ENCODE data around the gene TRIM6.
"Not testable (repeated sequence)": the region's sequence is repeated elsewhere in the genome, so short reads cannot be mapped to it uniquely, and the experiment has no call there.

TRIM6 gene

DNA sequence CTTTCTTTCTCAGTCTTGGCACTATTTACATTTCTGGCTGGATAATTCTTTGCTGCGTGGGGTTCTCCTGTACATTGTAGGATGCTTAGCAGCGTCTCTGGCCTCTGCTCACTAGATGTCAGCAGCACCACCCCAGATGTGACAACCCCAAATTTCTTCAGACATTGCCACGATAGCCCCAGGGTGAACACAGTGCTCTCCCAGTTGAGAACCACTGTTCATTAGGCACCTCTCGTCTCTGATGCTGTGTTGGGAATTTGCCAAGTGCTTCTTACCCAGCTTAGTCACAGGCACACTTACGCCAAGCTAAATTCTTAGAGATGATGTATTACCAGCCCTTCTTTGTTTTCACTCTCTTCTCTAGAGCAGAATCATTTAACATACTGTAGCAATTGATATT, 9.4 kb downstream of the TRIM6 start:
- DNase-seq, result no peak

DNA sequence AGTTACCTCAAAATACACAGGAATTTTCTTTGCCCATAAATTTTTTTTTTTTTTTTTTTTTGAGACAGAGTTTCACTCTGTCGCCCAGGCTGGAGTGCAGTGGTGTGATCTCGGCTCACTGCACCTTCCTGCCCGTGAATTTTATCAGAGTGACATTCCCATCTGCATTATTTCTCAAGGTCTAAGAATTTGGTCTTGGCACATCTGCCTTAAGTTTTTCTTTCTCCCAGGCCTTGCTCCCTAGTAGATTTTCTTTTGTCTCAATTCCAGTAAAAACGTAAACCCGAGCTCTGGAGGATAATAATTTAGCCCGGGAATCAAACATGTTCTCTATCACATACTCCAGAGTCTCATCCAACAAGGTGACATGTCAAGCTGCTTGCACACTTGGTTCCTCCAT, 12.4 kb downstream of the TRIM6 start:
- DNase-seq, result no peak

DNA sequence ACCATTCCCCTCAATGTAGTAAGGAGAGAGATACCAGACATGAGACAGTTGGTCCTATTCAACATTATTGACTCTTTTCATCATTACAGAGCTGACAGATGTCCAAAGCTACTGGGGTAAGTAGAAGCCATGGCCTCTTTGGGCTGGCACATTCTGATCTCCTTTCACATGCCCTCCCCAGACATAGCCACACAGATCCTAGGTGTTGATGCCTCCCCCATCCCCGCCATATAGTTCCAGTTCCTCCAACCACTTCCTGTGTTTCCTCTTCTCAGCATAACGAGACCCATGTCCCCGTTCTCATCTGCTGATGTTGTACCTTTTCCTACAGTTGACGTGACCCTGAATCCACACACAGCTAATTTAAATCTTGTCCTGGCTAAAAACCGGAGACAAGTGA, 14.0 kb downstream of the TRIM6 start:
- DNase-seq, result no peak

DNA sequence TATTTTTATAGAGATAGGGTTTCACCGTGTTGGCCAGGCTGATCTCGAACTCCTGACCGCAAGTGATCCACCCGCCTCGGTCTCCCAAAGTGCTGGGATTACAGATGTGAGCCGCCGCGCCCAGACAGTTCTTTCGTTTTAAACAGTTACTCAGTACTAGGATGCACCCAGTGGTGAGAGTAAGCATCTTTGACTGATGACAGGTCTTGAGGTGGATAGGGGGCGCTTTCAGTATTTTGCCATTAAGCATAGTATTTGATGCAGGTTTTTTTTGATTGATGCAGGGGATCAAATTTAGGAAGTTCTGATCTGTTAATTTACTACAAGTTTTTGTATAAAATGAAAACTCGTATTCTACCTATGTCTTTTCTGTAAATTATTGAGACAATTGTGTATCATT, 15.2 kb downstream of the TRIM6 start:
- no peak for DNase-seq

DNA sequence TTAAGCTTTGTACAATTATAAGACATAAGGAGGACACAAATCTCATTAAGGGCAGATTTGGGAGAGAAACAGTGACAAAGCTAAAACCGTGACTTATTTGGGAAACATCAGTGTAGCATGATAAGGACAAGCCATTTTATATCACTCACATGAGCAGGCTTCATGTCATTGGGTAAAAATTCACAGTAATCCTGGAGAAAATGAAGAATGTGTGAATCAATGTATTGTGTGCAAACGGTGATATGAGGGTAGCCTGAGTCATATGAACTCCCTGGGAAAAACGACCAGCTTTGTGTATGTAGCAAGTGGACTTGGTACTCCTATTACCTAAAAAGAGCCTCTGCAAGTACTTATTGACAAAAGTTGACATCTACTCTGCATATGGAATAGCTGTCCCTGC, 22.4 kb downstream of the TRIM6 start:
- no peak for DNase-seq

DNA sequence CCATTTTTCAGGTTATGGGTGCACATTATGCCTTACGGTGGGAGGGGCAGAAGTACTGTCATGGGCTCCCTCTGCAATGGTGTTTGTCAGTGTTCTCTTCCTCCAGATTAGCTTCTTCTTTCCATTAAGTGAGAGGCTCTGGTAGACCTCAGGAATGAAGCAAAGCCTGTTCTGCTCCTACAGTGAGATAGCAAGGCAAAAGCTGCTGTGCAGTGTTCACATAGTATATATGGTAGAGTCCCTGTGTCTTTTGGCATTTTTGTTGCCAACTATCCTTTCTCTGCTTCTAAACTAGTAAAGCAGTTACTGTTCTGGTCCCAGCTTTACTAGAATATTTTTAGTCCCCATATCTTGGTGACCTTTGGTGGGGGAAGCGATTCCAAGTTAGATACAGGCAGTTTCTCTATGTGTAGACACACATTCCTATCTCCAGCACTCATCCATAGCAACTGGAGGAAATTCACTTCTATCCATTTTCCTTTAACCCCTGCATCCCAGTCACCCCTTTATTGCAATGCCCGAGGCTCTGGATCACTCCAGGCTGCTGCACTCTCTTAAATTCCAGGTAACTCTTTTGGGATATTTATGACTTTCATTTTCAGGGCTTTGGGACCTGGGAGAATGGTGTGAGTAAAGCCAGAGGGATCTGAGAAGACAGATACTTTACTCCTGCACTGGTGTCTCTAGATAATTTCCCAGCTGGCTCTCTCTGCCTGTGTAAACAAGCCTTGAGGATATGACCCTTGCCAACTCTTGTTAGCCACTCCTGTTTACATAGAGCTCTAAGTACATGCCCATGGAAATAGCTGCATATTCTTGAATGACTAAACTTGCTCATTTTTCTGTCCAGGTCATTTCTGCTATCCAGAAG, 24.4 kb downstream of the TRIM6 start:
- DNase-seq, result no peak

DNA sequence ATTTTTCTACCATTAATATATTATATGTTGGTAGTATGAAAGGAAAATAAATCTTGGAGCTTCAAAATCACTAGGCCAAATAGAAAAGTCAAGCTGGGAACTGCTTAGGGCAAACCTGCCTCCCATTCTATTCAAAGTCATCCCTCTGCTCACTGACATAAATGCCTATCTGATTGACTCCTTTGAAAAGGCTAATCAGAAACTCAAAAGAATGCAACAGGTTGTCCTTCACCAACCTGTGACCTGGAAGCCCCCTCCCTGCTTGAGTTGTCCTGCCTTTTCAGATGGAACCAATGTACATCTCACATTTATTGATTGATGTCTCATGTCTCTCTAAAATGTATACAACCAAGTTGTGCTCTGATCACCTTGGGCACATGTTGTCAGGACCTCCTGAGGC, 25.1 kb downstream of the TRIM6 start:
- no peak for DNase-seq

DNA sequence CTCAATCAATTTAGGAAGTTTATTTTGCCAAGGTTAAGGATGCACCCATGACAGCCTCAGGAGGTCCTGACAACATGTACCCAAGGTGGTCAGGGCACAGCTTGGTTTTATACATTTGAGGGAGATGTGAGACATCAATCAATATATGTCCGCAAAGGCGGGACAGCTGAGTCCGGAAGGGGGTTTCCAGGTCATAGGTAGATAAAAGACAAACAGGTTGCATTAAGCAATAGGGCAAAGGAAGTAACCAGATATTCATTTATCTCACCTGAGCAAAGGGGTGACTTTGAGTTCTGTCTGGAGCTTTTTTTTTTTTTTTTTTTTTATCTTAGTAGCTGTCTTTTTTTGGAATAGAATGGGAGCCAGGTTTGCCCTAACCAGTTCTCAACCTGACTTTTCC, 26.4 kb downstream of the TRIM6 start:
- DNase-seq, result no peak

DNA sequence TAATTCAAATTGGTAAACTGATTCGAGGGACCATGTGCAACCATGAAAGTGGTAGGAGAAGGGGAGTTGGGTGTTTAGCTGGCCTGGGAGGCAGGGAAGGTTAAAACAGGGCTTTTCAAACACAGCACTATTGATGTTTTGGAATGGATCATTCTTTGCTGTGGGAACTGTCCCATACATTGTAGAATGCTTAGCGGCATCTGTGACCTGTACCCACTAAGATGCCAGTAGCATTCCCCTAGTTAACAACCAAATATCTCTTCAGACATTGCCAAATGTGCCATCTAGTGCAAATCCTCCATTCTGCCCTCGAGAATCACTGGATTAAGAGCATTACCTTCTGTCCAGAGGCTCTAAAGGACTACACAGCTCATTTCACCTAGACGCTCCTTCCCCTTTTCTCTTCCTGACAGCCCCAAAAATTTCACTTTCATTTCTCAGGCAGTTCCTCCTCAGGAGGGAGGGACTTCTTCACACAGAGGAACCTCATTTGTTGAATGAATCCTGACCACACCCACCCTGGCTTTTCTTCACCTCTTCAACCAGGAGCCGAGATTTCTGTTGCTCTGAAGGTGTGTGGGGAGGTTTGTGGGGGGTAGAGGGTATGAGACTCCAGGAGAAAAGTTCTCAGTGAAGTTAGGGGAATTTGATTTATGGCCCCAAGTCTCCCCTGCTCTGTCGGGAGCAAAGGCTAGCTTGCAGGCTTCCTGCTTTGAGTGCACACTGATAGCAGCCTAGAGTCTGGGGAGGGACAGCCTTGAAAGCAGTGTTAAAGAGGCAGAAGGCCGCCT, 28.2 kb downstream of the TRIM6 start, which contains the start of gene TRIM34:
Gene TRIM34 (plus strand): TSS at position 513 of the 791 bp plus-strand sequence. CDS start 7,331 bp downstream, outside the sequence.
- peak; percentile 79 to 84 for DNase-seq

DNA sequence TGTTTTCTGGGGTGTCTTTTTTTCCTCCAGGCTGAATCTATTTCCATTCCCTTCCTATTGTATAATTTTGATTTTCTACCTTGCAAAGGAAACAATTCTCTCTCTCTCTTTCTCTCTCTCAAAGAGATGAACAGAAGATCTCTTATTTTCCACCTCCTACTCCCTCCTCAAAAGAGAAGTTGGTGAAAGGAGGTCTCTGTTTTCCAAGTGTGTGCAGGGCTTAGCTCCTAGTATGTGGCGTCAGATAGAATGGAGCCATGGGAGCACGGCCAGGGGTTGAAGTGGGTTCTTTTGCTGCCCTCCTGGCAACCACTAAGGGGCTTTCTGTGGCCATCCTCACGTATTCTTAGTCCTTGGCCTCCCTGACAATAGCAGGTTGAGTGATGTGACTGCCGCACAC, 28.8 kb downstream of the TRIM6 start:
- DNase-seq, result no peak

DNA sequence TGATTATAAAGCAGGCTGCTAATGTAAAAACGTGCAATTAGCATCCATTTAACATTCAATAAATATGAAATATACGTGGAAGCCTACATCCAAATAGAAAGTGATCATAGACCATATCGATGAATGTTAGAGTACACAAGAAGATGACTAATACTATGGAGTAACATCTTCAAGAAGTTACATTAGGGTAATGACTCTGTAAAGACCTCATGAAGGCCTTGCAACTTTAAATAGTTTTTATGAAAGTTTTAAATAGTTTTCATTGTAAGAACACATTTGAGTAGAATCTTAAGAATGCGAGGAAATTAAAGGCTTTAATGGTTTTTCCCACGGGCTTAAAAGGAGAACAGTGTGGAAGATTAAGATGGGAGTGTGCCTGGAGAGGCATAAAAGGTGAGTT, 29.8 kb downstream of the TRIM6 start:
- DNase-seq, result no peak

DNA sequence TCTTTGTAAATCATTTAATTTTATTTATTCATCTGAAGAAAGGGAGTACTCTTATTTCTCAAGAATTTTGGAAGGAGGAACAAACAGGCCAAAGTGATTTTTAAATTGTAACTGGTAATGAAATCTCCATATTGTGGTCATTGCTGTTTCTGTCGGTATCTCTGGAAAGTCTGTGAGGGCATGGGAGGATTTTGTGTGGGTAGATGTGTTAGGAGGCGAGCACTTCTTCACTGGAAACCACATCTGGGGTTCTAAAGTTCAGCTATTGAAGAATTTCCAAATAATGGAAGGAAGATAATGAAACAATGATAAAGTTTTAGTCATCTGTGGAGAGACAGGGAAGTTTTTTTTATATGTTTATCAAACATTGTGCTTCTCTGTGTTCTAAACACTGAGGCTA, 35.0 kb downstream of the TRIM6 start:
- no peak for DNase-seq

DNA sequence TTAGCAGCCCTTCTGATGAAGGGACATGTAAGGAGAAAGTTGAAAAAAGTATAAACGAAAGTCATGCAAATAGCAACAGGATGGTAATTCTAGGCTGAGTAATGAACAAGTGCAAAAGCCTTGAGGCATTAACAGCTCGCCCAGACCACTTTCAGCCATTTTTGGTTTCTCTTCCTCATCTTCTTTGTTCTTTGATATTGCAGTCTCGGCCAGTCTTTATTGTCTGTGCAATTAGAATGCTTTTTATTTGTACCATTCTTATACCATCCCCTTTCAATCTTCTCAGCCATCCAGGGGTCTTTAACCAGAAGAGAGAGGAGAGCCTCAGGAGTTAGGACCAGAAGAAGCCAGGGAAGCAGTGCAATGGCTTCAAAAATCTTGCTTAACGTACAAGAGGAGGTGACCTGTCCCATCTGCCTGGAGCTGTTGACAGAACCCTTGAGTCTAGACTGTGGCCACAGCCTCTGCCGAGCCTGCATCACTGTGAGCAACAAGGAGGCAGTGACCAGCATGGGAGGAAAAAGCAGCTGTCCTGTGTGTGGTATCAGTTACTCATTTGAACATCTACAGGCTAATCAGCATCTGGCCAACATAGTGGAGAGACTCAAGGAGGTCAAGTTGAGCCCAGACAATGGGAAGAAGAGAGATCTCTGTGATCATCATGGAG, 35.7 kb downstream of the TRIM6 start:
- no peak for DNase-seq

DNA sequence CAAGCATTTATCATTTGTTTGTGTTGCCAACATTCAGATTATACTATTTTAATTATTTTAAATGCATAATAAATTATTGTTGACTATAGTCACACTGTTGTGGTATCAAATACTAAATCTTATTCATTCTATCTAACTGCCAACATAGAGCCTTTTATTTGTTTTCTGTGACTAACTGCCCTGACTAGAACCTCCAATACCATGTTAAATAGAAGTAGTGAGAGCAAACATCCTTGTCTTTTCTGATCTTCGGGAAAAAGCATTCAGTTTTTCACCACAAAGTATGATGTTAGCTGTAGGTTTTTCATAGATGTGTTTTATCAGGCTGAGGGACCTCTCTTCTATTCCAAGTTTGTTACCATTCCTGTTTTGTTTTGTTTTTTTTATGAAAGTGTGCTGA, 43.5 kb downstream of the TRIM6 start:
- no peak for DNase-seq

DNA sequence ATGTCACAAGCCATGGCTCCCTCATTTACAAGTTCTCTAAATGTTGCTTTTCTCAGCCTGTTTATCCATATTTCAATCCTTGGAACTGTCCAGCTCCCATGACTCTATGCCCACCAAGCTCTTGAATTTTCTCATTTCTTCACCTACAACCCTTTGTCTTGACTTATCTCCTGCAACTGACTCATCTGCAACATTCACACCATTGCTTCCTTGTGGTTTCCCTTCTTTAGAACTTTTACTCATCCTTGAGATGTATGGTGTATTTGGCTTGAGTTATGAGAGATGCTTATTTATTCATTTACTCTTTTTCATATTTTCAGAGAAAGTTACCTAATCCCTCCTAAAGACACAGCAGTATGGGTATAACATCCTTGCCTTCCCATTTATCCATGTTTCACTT, 47.1 kb downstream of the TRIM6 start:
- DNase-seq, result no peak

DNA sequence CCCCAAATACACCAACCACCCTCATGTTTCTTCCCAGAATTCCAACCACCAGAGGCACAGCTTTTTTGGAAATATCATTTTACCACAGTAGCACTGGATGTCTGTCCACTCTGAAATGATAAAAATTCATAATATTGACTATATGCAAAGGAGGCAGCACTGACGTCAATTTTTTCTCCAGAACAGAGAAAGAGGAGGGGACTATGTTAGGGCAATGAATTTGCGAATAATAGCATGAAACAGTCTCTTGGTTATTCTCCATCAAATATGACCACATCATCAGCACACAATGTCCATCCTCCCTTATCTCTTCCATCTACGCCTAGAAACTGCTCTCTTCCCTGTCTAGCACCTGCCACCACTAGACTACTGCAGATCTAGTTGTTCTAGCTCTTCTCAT, 49.7 kb downstream of the TRIM6 start:
- no peak for DNase-seq

DNA sequence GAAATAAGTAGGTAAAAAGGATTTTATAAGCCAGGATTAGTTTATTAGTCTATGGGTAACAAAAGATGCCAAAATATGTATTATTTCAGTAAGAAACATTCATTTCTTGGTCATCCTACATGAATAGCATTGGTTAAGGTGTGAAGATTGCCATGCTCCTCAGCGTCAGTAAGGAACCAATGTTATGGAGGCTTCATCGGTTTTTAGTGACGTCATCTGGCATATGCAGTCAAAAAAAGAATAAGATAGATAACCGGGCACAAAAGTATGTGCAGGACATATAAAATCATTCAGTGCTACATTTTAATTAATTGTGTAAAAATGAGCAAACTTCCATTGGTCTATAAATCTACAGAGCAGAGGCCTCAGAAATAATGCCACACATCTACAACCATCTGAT, 59.0 kb downstream of the TRIM6 start:
- DNase-seq, result no peak

DNA sequence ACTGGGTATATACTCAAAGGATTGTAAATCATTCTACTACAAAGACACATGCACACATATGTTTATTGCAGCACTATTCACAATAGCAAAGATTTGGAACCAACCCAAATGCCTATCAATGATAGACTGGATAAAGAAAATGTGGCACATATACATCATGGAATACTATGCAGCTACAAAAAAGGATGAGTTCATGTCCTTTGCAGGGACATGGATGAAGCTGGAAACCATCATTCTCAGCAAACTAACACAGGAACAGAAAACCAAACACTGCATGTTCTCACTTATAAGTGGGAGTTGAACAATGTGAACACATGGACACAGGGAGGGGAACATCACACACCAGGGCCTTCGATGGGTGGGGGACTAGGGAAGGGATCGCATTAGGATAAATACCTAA, 60.5 kb downstream of the TRIM6 start:
- DNase-seq, result not testable (repeated sequence)

DNA sequence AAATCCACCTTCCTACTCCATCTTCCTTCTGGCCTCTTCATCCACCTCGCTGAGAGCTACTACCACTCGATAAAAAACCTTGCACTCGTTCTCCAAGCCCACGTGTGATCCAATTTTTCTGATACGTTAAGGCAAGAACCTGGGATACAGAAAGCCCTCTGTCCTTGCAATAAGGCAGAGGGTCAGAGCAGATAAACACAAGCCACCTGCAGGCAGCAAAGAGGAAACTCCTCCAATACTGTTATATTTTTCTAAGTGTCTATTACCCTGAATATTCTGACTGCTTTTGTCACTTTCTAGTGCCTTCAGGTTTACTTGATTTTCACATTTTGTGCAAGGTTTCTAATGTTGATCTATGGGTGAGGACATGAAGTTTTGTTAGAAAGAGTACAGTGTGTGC, 61.9 kb downstream of the TRIM6 start:
- no peak for DNase-seq

Data from Kasumi-1 (cell line).